CD14-positive monocyte (primary cell): ENCODE measurements around the gene MND1. TPM values are rescaled to one million over a fixed set of nuclear protein-coding genes. Genes with fewer than 3 reads are reported as not detected.

Experiments used
- DNase-seq, 3 donors: peaks; one replicate each; pipeline ENCODE4 v3.0.0-alpha.2; 2011 to 2022
- H2AFZ ChIP-seq: 2 replicates; pipeline ENCODE4 v1.6.0; 2012; ENCODE audit warnings: mild to moderate bottlenecking, low read depth, low read length, inconsistent platforms; ENCODE audit not compliant: insufficient read depth, poor library complexity, severe bottlenecking
- H3K27ac ChIP-seq, 2 donors: 1 replicate in 1 of 2; 2 replicates in 1 of 2; pipeline ENCODE4 v1.5.1; 2012 to 2013; ENCODE audit warnings: low read length in 2 of 2, control low read depth in 1 of 2, inconsistent platforms in 1 of 2, low read depth in 1 of 2, mild to moderate bottlenecking in 1 of 2
- H3K27me3 ChIP-seq, 2 donors: one replicate each; pipeline versions ENCODE4 v1.6.0 to v1.6.1; 2011 to 2013; ENCODE audit warnings: low read length in 2 of 2; ENCODE audit not compliant: control insufficient read depth in 2 of 2, insufficient read depth in 2 of 2
- H3K36me3 ChIP-seq, 2 donors: replicated peaks in 1 of 2; 1 replicate in 1 of 2; 2 replicates in 1 of 2; pipeline versions ENCODE4 v1.5.1 to v1.6.1; 2012 to 2013; ENCODE audit warnings: low read length in 2 of 2, control low read depth in 1 of 2, inconsistent platforms in 1 of 2, mild to moderate bottlenecking in 1 of 2; ENCODE audit not compliant: insufficient read depth in 2 of 2, control insufficient read depth in 1 of 2
- H3K4me1 ChIP-seq, 2 donors: 1 replicate in 1 of 2; 2 replicates in 1 of 2; pipeline versions ENCODE4 v1.5.1 to v1.6.1; 2012 to 2013; ENCODE audit warnings: low read length in 2 of 2, control low read depth in 1 of 2, inconsistent platforms in 1 of 2, mild to moderate bottlenecking in 1 of 2, moderate library complexity in 1 of 2; ENCODE audit not compliant: insufficient read depth in 2 of 2, control insufficient read depth in 1 of 2
- H3K4me2 ChIP-seq: replicated peaks from 2 replicates; pipeline ENCODE3; 2012; ENCODE audit warnings: low read length, moderate library complexity, mild to moderate bottlenecking; ENCODE audit not compliant: poor library complexity, severe bottlenecking; ENCODE audit errors: extremely low read depth
- H3K4me3 ChIP-seq, 3 experiments: fragments of 200-600 bp in 1 of 3; sonication (generic) in 1 of 3; replicated peaks in 1 of 3; 1 replicate in 2 of 3; 2 replicates in 1 of 3; pipeline ENCODE4 v1.5.1; 2011 to 2013; ENCODE audit warnings: low read length in 3 of 3, mild to moderate bottlenecking in 3 of 3, control low read depth in 2 of 3, low read depth in 2 of 3, inconsistent platforms in 1 of 3, moderate library complexity in 1 of 3
- H3K79me2 ChIP-seq: 2 replicates; pipeline ENCODE4 v1.6.0; 2012; ENCODE audit warnings: mild to moderate bottlenecking, control low read depth, inconsistent platforms, low read length, moderate library complexity; ENCODE audit not compliant: insufficient read depth
- H3K9ac ChIP-seq: 2 replicates; pipeline ENCODE4 v1.6.0; 2017; ENCODE audit warnings: low read length, mild to moderate bottlenecking; ENCODE audit not compliant: insufficient read depth, poor library complexity, severe bottlenecking
- H3K9me3 ChIP-seq, 2 donors: replicated peaks in 1 of 2; 1 replicate in 1 of 2; 2 replicates in 1 of 2; pipeline versions ENCODE4 v1.5.1 to v1.6.1; 2012 to 2013; ENCODE audit warnings: low read length in 2 of 2, control low read depth in 1 of 2; ENCODE audit not compliant: control insufficient read depth in 1 of 2, insufficient read depth in 1 of 2
- H4K20me1 ChIP-seq: 2 replicates; pipeline ENCODE4 v1.6.0; 2012; ENCODE audit warnings: mild to moderate bottlenecking, low read length, control low read depth, moderate library complexity; ENCODE audit not compliant: insufficient read depth
- H3K27ac Mint-ChIP-seq, 7 donors: one replicate each; pipeline ENCODE4 v1.8.0; 2020; ENCODE audit warnings: mild to moderate bottlenecking in 7 of 7, mixed read lengths in 7 of 7, moderate library complexity in 6 of 7, inconsistent platforms in 2 of 7
- H3K27me3 Mint-ChIP-seq, 3 donors: one replicate each; pipeline ENCODE4 v1.8.0; 2021 to 2022; ENCODE audit warnings: low read depth in 3 of 3, mild to moderate bottlenecking in 3 of 3, mixed read lengths in 3 of 3, moderate library complexity in 3 of 3, inconsistent platforms in 1 of 3
- H3K36me3 Mint-ChIP-seq, 2 donors: one replicate each; pipeline ENCODE4 v1.8.0; 2020; ENCODE audit warnings: mixed read lengths in 2 of 2, inconsistent platforms in 1 of 2, mild to moderate bottlenecking in 1 of 2
- H3K4me1 Mint-ChIP-seq: one replicate; pipeline ENCODE4 v1.8.0; 2020; ENCODE audit warnings: mild to moderate bottlenecking, mixed read lengths
- H3K4me3 Mint-ChIP-seq, 2 donors: one replicate each; pipeline ENCODE4 v1.8.0; 2020; ENCODE audit warnings: mild to moderate bottlenecking in 2 of 2, mixed read lengths in 2 of 2, moderate library complexity in 1 of 2
- H3K9me3 Mint-ChIP-seq, 7 donors: one replicate each; pipeline ENCODE4 v1.8.0; 2020 to 2022; ENCODE audit warnings: mixed read lengths in 7 of 7, mild to moderate bottlenecking in 6 of 7, moderate library complexity in 6 of 7, inconsistent platforms in 2 of 7
- WGBS: methylation state at CpG from one replicate; pipeline ENCODE4 v1.1.5; 2013; ENCODE audit warnings: missing lambda C conversion rate; ENCODE audit not compliant: insufficient coverage; 5-methylcytosine and 5-hydroxymethylcytosine counted together
- intact Hi-C, 2 donors: fragments of 100-400 bp; cut with micrococcal nuclease; formaldehyde crosslinking; loops; one replicate each; pipeline versions ENCODE4 v1.15.0 to v1.15.1; 2023
- polyA plus RNA-seq, 3 donors: library from polyadenylated mRNA; depleted of rRNA in 1 of 3; unstranded in 2 of 3; stranded (reverse) in 1 of 3; fragments of 300-500 nt in 2 of 3; fragments of >200 nt in 1 of 3; fragmentation: Illumina TruSeq in 2 of 3; gene quantifications; 1 replicate in 2 of 3; 2 replicates in 1 of 3; pipeline ENCODE4 v1.2.3, GENCODE V29; 2012 to 2021
- TF ChIP-seq, protein P1 (sequence below): fragments of 200-600 bp; IDR thresholded peaks from one replicate; pipeline ENCODE4 v1.8.0; 2022; ENCODE audit warnings: antibody characterized with exemption, mild to moderate bottlenecking

Gene MND1
- polyA plus RNA-seq, 3 donors: not detected

DNA sequence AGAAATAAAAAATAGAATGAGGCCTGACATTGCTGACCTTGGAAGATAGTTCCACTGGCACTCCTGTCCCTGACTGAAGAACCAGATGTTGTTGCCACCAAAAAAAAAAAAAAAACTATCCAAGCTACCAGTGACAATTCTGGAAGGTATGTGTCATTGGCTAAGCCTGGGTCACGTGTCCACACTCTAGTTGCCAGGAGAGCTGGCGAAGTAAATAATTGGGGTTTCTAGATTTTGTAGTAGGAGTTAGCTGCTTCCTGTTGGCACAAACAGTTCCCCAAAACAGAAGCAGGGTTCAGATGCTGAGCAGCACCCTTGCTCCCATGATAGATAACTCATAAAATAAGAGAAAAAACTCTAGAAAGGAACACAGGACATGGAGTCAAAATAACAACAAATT is 20.5 kb downstream of the MND1 start:
- TF ChIP-seq, protein P1, sequence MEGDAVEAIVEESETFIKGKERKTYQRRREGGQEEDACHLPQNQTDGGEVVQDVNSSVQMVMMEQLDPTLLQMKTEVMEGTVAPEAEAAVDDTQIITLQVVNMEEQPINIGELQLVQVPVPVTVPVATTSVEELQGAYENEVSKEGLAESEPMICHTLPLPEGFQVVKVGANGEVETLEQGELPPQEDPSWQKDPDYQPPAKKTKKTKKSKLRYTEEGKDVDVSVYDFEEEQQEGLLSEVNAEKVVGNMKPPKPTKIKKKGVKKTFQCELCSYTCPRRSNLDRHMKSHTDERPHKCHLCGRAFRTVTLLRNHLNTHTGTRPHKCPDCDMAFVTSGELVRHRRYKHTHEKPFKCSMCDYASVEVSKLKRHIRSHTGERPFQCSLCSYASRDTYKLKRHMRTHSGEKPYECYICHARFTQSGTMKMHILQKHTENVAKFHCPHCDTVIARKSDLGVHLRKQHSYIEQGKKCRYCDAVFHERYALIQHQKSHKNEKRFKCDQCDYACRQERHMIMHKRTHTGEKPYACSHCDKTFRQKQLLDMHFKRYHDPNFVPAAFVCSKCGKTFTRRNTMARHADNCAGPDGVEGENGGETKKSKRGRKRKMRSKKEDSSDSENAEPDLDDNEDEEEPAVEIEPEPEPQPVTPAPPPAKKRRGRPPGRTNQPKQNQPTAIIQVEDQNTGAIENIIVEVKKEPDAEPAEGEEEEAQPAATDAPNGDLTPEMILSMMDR: no peak
- Mint-ChIP-seq H3K36me3 (peaks cover 42 to 58% of the 10 kb centered on the region in 2 donors), H3K4me1 (peaks cover 5% of the 10 kb centered on the region), H3K27ac (peak overlapping the region in 2 of 7 donors; percentile 33 to 37), H3K9me3 (peaks cover 0 to 4% (median 0%) of the 10 kb centered on the region in 7 donors), H3K27me3 (no peaks in the 10 kb centered on the region), H3K4me3 (no peak overlapping the region)
- WGBS: no CpG with 5 or more reads among the region's 2 CpGs
- no peaks in the 10 kb centered on the region for H3K79me2 ChIP-seq
- no peak overlapping the region for H2AFZ ChIP-seq
- no peaks in the 10 kb centered on the region for H3K9me3 ChIP-seq
- no peak overlapping the region for H3K9ac ChIP-seq
- intact Hi-C loops: no loop called here
- no peak overlapping the region for H3K4me2 ChIP-seq
- no peaks in the 10 kb centered on the region for H4K20me1 ChIP-seq
- H3K36me3 ChIP-seq: peaks cover under 1 to 34% of the 10 kb centered on the region in 2 donors
- H3K4me1 ChIP-seq: no peaks in the 10 kb centered on the region
- no peak overlapping the region for H3K27ac ChIP-seq
- peak; percentile 10 to 44 (median 20) for DNase-seq
- no peak overlapping the region for H3K4me3 ChIP-seq
- no peaks in the 10 kb centered on the region for H3K27me3 ChIP-seq

DNA sequence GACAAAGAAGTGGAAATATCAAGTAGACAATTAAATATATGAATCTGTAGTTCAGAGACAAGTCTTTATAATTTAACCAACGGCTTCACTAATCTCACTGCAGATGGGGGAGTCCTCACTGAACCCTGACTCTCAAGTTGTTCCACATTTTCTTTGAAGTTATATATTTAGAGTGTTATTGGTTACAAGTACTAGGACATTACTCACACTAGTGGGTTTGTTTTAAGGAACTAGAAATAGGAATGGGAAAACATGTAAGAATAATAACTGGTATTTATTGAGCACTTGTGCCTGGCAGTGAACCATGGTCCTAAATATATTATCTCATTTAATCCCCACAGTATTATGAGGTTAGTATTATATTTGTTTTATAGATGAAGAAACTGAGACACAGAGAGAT is 22.0 kb downstream of the MND1 start:
- Histone ChIP-seq H3K4me1 (no peaks in the 10 kb centered on the region), H3K9me3 (no peaks in the 10 kb centered on the region), H3K27ac (no peak overlapping the region), H3K36me3 (peaks cover 4 to 49% of the 10 kb centered on the region in 2 donors), H2AFZ (no peak overlapping the region), H4K20me1 (no peaks in the 10 kb centered on the region), H3K27me3 (no peaks in the 10 kb centered on the region), H3K4me2 (no peak overlapping the region), H3K79me2 (no peaks in the 10 kb centered on the region), H3K9ac (no peak overlapping the region), H3K4me3 (no peak overlapping the region)
- DNase-seq: no peak
- TF ChIP-seq, protein P1: no peak
- intact Hi-C loops: no loop called here
- Mint-ChIP-seq H3K36me3 (peaks cover 42 to 64% of the 10 kb centered on the region in 2 donors), H3K27ac (no peak overlapping the region), H3K9me3 (peaks cover 0 to 7% (median 3%) of the 10 kb centered on the region in 7 donors), H3K27me3 (no peaks in the 10 kb centered on the region), H3K4me1 (peaks cover 5% of the 10 kb centered on the region), H3K4me3 (no peak overlapping the region)
- WGBS: no CpG with 5 or more reads among the region's 1 CpG
